ENCODE results near the gene MUS81.

MUS81 gene

GRCh38 chr11:65879617-65880016 lies 19.4 kb downstream of the MUS81 start, which contains the start of gene CTSW:
CTSW (plus strand) TSS chr11:65879837; CDS start chr11:65879855, 18 bp downstream.
- no peak for DNase-seq (ENCODE audit: extremely low read depth, insufficient read length)
- no peaks in the 10 kb centered on the region for H3K27me3 ChIP-seq (replicated peaks; ENCODE audit: control insufficient read depth, insufficient read depth, low read length)
- no peak within 1 kb of the TSS for H3K4me3 ChIP-seq (replicated peaks; ENCODE audit: low read depth, low read length)
- peaks cover 18% of the 10 kb centered on the region for H3K36me3 ChIP-seq (ENCODE audit: control insufficient read depth, insufficient read depth, low read length)
- no peak for TF ChIP-seq CTCF (IDR thresholded peaks at IDR 0.05; ENCODE audit: insufficient read depth, low read length, poor library complexity, severe bottlenecking)

- no peak for TF ChIP-seq CTCF (IDR thresholded peaks at IDR 0.05; ENCODE audit: insufficient read depth, low read length, poor library complexity, severe bottlenecking)
- H3K36me3 ChIP-seq (ENCODE audit: control insufficient read depth, insufficient read depth, low read length) = peaks cover 21% of the 10 kb centered on the region
- H3K4me3 ChIP-seq (replicated peaks; ENCODE audit: low read depth, low read length) = no peak overlapping the region
- H3K27me3 ChIP-seq (replicated peaks; ENCODE audit: control insufficient read depth, insufficient read depth, low read length) = no peaks in the 10 kb centered on the region
- DNase-seq (ENCODE audit: extremely low read depth, insufficient read length) = no peak
Measured at GRCh38 chr11:65880027-65880426, 19.8 kb downstream of the MUS81 start.

GRCh38 chr11:65880844-65881421 lies 20.7 kb downstream of the MUS81 start:
- Histone ChIP-seq H3K4me3 (replicated peaks; ENCODE audit: low read depth, low read length) (no peak overlapping the region), H3K36me3 (ENCODE audit: control insufficient read depth, insufficient read depth, low read length) (peaks cover 27% of the 10 kb centered on the region), H3K27me3 (replicated peaks; ENCODE audit: control insufficient read depth, insufficient read depth, low read length) (no peaks in the 10 kb centered on the region)
- DNase-seq (ENCODE audit: extremely low read depth, insufficient read length) = no peak
- TF ChIP-seq CTCF (IDR thresholded peaks at IDR 0.05; ENCODE audit: insufficient read depth, low read length, poor library complexity, severe bottlenecking) = no peak

- H3K36me3 ChIP-seq (ENCODE audit: control insufficient read depth, insufficient read depth, low read length) = peaks cover 30% of the 10 kb centered on the region
- no peaks in the 10 kb centered on the region for H3K27me3 ChIP-seq (replicated peaks; ENCODE audit: control insufficient read depth, insufficient read depth, low read length)
- H3K4me3 ChIP-seq (replicated peaks; ENCODE audit: low read depth, low read length) = no peak overlapping the region
- TF ChIP-seq CTCF (IDR thresholded peaks at IDR 0.05; ENCODE audit: insufficient read depth, low read length, poor library complexity, severe bottlenecking) = no peak
- no peak for DNase-seq (ENCODE audit: extremely low read depth, insufficient read length)
Measured at GRCh38 chr11:65882120-65883057, 22.2 kb downstream of the MUS81 start.

GRCh38 chr11:65883058-65883761 lies 23.0 kb downstream of the MUS81 start:
- no peak for DNase-seq (ENCODE audit: extremely low read depth, insufficient read length)
- Histone ChIP-seq H3K27me3 (replicated peaks; ENCODE audit: control insufficient read depth, insufficient read depth, low read length) (no peaks in the 10 kb centered on the region), H3K36me3 (ENCODE audit: control insufficient read depth, insufficient read depth, low read length) (peaks cover 30% of the 10 kb centered on the region), H3K4me3 (replicated peaks; ENCODE audit: low read depth, low read length) (no peak overlapping the region)
- no peak for TF ChIP-seq CTCF (IDR thresholded peaks at IDR 0.05; ENCODE audit: insufficient read depth, low read length, poor library complexity, severe bottlenecking)

Measured in GM06990 (cell line).